GM12864 (cell line): Measurements from ENCODE around the gene CNN2.
A peak's percentile ranks its signal among the peaks of the same experiment; 100 is the strongest.

Experiments
- DNase-seq: peaks from one replicate; pipeline ENCODE4 v3.0.0-alpha.2; 2011; ENCODE audit warnings: low read depth
- H3K4me3 ChIP-seq: 2 replicates; pipeline ENCODE4 v1.5.1; 2011; ENCODE audit warnings: mild to moderate bottlenecking, low read depth, low read length, control low read depth
- CTCF ChIP-seq: IDR thresholded peaks from 2 replicates; pipeline ENCODE4 v1.5.1; 2011; ENCODE audit warnings: low read depth, mild to moderate bottlenecking, moderate library complexity, low read length, control low read depth, inconsistent platforms; ENCODE audit errors: missing control alignments

The CNN2 gene

GRCh38 chr19:986083-986482 is 40.3 kb upstream of the CNN2 start:
- no peak for TF ChIP-seq CTCF
- no peak overlapping the region for H3K4me3 ChIP-seq
- DNase-seq: no peak

GRCh38 chr19:988081-988480 is 38.3 kb upstream of the CNN2 start:
- no peak for DNase-seq
- no peak overlapping the region for H3K4me3 ChIP-seq
- no peak for TF ChIP-seq CTCF

DNA sequence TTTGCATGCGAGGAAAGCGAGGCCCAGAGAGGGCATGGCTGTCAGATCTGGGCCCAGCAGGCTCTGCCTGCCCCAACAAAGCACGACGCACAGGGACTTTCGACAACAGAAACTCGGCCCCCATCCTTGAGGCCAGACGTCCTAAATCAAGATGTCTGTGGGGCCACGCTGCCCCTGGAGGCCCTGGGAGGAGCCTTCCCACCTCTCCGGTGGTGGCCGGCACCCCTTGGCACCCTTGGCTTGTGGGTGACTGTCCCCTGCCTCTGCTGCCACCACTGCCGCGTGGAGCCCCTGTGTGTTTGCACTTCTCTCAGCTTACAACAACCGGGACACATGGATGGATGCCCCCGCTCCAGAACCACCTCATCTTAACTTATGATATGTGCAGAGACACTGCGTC is 37.9 kb upstream of the CNN2 start:
- DNase-seq: no peak
- no peak overlapping the region for H3K4me3 ChIP-seq
- no peak for TF ChIP-seq CTCF

- peak; percentile 30 for TF ChIP-seq CTCF
- H3K4me3 ChIP-seq: no peak overlapping the region
Measured at GRCh38 chr19:989381-990081, 36.9 kb upstream of the CNN2 start.

DNA sequence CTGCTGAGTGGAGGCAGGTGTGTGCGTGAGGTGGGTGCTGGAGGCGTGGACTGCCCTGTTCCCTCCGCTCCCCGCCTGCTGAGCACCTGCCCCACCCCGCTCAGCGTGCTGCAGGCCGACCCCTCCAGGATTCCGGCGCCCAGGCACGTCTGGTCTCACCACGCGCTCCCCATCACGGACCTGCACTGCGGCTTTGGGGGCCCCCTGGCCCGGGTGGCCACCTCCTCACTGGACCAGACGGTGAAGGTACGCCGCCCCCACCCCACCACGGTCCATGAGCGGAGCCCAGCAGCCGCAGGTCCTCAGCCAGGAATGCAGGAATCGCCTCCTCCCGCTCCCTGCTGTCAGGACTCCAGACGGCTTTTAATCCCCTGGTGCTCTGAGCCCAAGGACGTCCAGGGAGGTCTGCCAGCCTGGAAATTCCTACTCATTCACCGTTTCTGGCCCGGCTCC is 36.3 kb upstream of the CNN2 start:
- TF ChIP-seq CTCF: no peak
- no peak for DNase-seq
- no peak overlapping the region for H3K4me3 ChIP-seq

More at GRCh38 chr19:989381-990081, 36.9 kb upstream of the CNN2 start:
- no peak for DNase-seq

DNA sequence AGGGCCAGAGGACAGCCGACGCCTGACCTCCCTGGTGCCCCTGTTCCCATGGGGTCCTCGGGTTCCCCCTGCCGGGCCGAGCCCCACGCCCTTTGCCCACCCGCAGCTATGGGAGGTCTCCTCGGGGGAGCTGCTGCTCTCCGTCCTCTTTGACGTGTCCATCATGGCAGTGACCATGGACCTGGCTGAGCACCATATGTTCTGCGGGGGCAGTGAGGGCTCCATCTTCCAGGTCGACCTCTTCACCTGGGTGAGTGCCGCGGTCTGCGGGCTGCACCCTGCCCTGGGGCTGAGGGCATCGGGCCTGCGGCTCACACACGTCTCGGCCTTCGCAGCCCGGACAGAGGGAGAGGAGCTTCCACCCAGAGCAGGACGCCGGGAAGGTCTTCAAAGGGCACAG is 35.7 kb upstream of the CNN2 start:
- no peak overlapping the region for H3K4me3 ChIP-seq
- TF ChIP-seq CTCF: no peak
- DNase-seq: no peak

DNA sequence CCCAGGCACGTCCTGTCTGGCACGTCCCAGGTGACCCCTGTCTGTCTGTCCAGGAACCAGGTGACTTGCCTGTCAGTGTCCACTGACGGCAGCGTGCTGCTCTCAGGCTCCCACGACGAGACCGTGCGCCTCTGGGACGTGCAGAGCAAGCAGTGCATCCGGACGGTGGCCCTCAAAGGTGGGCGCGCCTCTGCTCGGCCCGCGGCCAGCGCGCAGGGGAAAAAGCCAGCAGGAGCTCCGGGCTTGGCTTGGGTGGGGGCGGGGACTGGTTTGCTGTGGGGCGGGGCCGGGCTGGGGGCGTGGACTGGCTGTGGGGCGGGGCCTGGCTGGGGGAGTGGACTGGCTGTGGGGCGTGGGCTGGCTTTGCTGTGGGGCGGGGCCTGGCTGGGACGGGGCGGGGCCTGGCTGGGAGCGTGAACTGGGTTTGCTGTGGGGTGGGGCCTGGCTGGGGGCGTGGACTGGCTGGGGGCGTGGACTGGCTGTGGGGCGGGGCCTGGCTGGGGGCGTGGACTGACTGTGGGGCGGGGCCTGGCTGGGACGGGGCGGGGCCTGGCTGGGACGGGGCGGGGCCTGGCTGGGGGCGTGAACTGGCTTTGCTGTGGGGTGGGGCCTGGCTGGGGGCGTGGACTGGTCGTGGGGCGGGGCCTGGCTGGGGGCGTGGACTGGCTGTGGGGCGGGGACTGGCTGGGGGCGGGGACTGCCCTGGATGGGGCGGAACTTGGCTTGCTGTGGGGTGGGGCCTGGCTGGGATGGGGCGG is 35.1 kb upstream of the CNN2 start:
- no peak for TF ChIP-seq CTCF
- DNase-seq: no peak

More for the DNA sequence above, 35.1 kb upstream of the CNN2 start:
- H3K4me3 ChIP-seq: no peak overlapping the region
